HepG2 (cell line): ENCODE measurements around the gene REPIN1. TPM values are rescaled to one million over a fixed set of nuclear protein-coding genes. Genes with fewer than 3 reads are reported as not detected.
A peak's percentile ranks its signal among the peaks of the same experiment; 100 is the strongest.

Experiments used
- ATF3 ChIP-seq: sonication (generic); formaldehyde crosslinking; IDR thresholded peaks from 2 replicates; pipeline ENCODE4 v1.4.0; 2020; ENCODE audit warnings: missing genetic modification reagents
- ATF7-NPFF ChIP-seq: sonication (generic); formaldehyde crosslinking; IDR thresholded peaks from 2 replicates; pipeline ENCODE4 v1.8.1; 2023; ENCODE audit warnings: mild to moderate bottlenecking, low read depth, missing genetic modification reagents, moderate library complexity
- CHD4 ChIP-seq: fragments of 200-600 bp; sonication (generic); IDR thresholded peaks from 2 replicates; pipeline ENCODE4 v1.7.0; 2017; ENCODE audit warnings: mild to moderate bottlenecking, low read length, borderline replicate concordance
- CREB1 ChIP-seq, 2 experiments: fragments of 450-650 bp in 1 of 2; IDR thresholded peaks; 2 replicates each; pipeline ENCODE4 v1.6.1; 2016 to 2017; ENCODE audit warnings: control low read depth in 1 of 2, mild to moderate bottlenecking in 1 of 2, missing compliant biosample characterization in 1 of 2, missing genetic modification characterization in 1 of 2
- FLYWCH1 ChIP-seq: sonication (generic); formaldehyde crosslinking; IDR thresholded peaks from 2 replicates; pipeline ENCODE4 v1.8.1; 2023; ENCODE audit warnings: mild to moderate bottlenecking, missing genetic modification reagents
- HDAC6 ChIP-seq: fragments of 200-600 bp; sonication (generic); IDR thresholded peaks from 2 replicates; pipeline ENCODE4 v1.7.0; 2017; ENCODE audit warnings: mild to moderate bottlenecking, antibody characterized with exemption, low read length, low read depth
- KDM4B ChIP-seq: sonication (generic); formaldehyde crosslinking; IDR thresholded peaks from 2 replicates; pipeline ENCODE4 v1.4.0; 2020; ENCODE audit warnings: missing genetic modification reagents
- KLF16 ChIP-seq, 2 experiments: sonication (generic) in 1 of 2; formaldehyde crosslinking in 1 of 2; IDR thresholded peaks; 2 replicates each; pipeline versions ENCODE4 v1.6.1 to v1.8.0; 2016 to 2023; ENCODE audit warnings: missing genetic modification reagents in 2 of 2, missing compliant biosample characterization in 1 of 2
- KMT2B ChIP-seq: IDR thresholded peaks from 2 replicates; pipeline ENCODE4 v1.6.1; 2016; ENCODE audit warnings: missing genetic modification reagents, missing compliant biosample characterization
- MYC ChIP-seq: sonication (generic); formaldehyde crosslinking; IDR thresholded peaks from 2 replicates; pipeline ENCODE4 v1.9.0; 2021; ENCODE audit warnings: missing genetic modification reagents, borderline replicate concordance
- NFAT5 ChIP-seq: sonication (generic); formaldehyde crosslinking; IDR thresholded peaks from 2 replicates; pipeline ENCODE4 v1.4.0; 2020; ENCODE audit warnings: missing genetic modification reagents
- NKX3-1 ChIP-seq: sonication (generic); formaldehyde crosslinking; IDR thresholded peaks from 2 replicates; pipeline ENCODE4 v1.5.0; 2020; ENCODE audit warnings: missing genetic modification reagents
- NONO ChIP-seq, 2 experiments: fragments of 450-650 bp in 1 of 2; sonication (generic) in 1 of 2; formaldehyde crosslinking in 1 of 2; IDR thresholded peaks in 1 of 2; conservative IDR thresholded peaks in 1 of 2; 2 replicates each; pipeline versions ENCODE4 v1.6.1 to v1.8.0; 2017 to 2022; ENCODE audit warnings: mild to moderate bottlenecking in 1 of 2, missing genetic modification reagents in 1 of 2, moderate library complexity in 1 of 2
- TOPORS ChIP-seq: sonication (generic); formaldehyde crosslinking; IDR thresholded peaks from 2 replicates; pipeline ENCODE4 v1.8.0; 2023; ENCODE audit warnings: mild to moderate bottlenecking, missing genetic modification reagents
- ZBTB26 ChIP-seq: IDR thresholded peaks from 2 replicates; pipeline ENCODE4 v1.6.1; 2016; ENCODE audit warnings: missing compliant biosample characterization, missing genetic modification reagents, borderline replicate concordance
- ZNF225 ChIP-seq: sonication (generic); formaldehyde crosslinking; IDR thresholded peaks from 2 replicates; pipeline ENCODE4 v1.4.0; 2020; ENCODE audit warnings: mild to moderate bottlenecking, missing genetic modification reagents
- ZNF501 ChIP-seq: sonication (generic); formaldehyde crosslinking; IDR thresholded peaks from 2 replicates; pipeline ENCODE4 v1.5.1; 2020; ENCODE audit warnings: mild to moderate bottlenecking, moderate library complexity, missing genetic modification reagents
- ZNF558 ChIP-seq: sonication (generic); formaldehyde crosslinking; IDR thresholded peaks from 2 replicates; pipeline ENCODE4 v1.9.0; 2022; ENCODE audit warnings: mild to moderate bottlenecking, missing genetic modification reagents, borderline replicate concordance
- ZNF598 ChIP-seq: sonication (generic); formaldehyde crosslinking; IDR thresholded peaks from 2 replicates; pipeline ENCODE4 v1.5.1; 2020; ENCODE audit warnings: mild to moderate bottlenecking, missing genetic modification reagents, borderline replicate concordance
- polyA plus RNA-seq, 8 experiments: library from polyadenylated mRNA; depleted of rRNA in 3 of 8; stranded (reverse) in 7 of 8; unstranded in 1 of 8; fragments of >200 nt; fragmentation: Illumina TruSeq in 4 of 8; extraction: Trizol in 4 of 8; gene quantifications; 2 replicates each; pipeline versions ENCODE4 v1.2.1 to v1.2.3, GENCODE V29; 2011 to 2016; ENCODE audit warnings: low read depth in 4 of 8, missing spikeins in 1 of 8, mixed read lengths in 1 of 8; ENCODE audit not compliant: insufficient read depth in 1 of 8
- total RNA-seq, 5 experiments: library from RNA; depleted of rRNA; stranded (reverse); fragments of >200 nt; fragmentation: Illumina TruSeq; extraction: Trizol; gene quantifications; 2 replicates each; pipeline ENCODE4 v1.2.3, GENCODE V29; 2016; ENCODE audit warnings: low read depth in 1 of 5
- TF ChIP-seq, protein P1 (sequence below): sonication (generic); formaldehyde crosslinking; IDR thresholded peaks from 2 replicates; pipeline ENCODE4 v1.4.0; 2020; ENCODE audit warnings: missing genetic modification reagents

Gene REPIN1
- total and polyA plus RNA-seq, 2 of the 13 experiments (the other 11 are each of a cell fraction or from before 2014, with no cell fraction given): 69.9 to 108 TPM

DNA sequence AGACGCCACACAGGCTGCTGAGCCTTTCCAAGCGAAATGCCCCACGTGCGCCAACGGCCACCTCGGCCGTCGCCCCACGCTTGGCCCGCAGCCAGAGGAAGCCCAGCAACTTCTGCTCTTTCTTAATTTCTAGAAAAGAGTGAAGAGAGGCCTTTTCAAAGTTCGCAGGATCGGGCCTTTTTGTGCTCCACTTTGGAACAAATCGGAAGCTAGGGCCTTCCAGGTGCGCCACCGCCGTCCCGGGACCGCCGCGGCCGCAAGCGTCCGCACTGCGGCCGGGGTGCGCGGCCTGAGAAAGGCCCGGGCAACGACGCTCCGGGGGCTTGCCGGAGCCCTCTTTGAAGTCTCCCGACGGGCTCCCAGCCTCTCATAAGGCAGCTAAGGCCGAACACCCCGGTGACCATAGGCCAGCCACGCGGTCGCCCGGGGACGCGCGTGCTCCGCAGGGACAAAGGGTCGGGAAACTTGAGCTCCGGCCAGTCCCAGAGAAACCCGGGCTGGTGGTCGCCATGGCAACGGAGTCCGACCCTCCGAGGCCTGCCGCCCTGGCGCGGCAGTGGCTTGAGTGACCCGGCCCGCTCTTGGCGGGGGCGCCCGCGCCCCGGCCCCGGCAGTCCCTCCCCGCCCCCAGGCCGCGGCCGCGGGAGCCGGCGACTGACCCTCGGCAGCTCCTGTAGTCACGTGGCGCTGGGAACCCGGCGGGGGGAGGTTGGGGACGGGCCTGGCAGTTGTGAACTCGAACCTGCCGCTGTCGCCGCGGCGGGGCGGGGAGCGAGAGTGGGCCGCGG is at the start of gene REPIN1 (continued):
- peak; percentile 70; the same call in 1 of the 2 replicates for TF ChIP-seq ZNF598 (CRISPR knock-in tag)
- peak in 1 of 2 experiments; percentile 78; a peak in 2 of 4 replicates for TF ChIP-seq KLF16 (CRISPR knock-in tag; IDR thresholded peaks at IDR 0.05)
- peak; percentile 87 for TF ChIP-seq ATF7-NPFF (CRISPR knock-in tag)
- TF ChIP-seq KMT2B (CRISPR knock-in tag): peak; percentile 24
- peak; percentile 98 for TF ChIP-seq MYC (CRISPR knock-in tag)
- TF ChIP-seq TOPORS (CRISPR knock-in tag): peak; percentile 32; the same call in 1 of the 2 replicates
- peak; percentile 13; the same call in 1 of the 2 replicates for TF ChIP-seq ZBTB26 (CRISPR knock-in tag)
- TF ChIP-seq, protein P1, sequence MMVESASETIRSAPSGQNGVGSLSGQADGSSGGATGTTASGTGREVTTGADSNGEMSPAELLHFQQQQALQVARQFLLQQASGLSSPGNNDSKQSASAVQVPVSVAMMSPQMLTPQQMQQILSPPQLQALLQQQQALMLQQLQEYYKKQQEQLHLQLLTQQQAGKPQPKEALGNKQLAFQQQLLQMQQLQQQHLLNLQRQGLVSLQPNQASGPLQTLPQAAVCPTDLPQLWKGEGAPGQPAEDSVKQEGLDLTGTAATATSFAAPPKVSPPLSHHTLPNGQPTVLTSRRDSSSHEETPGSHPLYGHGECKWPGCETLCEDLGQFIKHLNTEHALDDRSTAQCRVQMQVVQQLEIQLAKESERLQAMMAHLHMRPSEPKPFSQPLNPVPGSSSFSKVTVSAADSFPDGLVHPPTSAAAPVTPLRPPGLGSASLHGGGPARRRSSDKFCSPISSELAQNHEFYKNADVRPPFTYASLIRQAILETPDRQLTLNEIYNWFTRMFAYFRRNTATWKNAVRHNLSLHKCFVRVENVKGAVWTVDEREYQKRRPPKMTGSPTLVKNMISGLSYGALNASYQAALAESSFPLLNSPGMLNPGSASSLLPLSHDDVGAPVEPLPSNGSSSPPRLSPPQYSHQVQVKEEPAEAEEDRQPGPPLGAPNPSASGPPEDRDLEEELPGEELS (CRISPR knock-in tag): no peak
- TF ChIP-seq NKX3-1 (CRISPR knock-in tag): no peak; the same call in 1 of the 2 replicates
- TF ChIP-seq FLYWCH1: no peak
- TF ChIP-seq ZNF225 (CRISPR knock-in tag): peak; percentile 76; the same call in 1 of the 2 replicates
- TF ChIP-seq HDAC6: no peak
- TF ChIP-seq ZNF558 (CRISPR knock-in tag): peak; percentile 53
- TF ChIP-seq CREB1 (IDR thresholded peaks at IDR 0.05): no peak
- TF ChIP-seq CREB1 (CRISPR knock-in tag; IDR thresholded peaks at IDR 0.05): no peak
- TF ChIP-seq CHD4: no peak
- TF ChIP-seq NFAT5 (CRISPR knock-in tag): peak; percentile 73; the same call in 1 of the 2 replicates
- TF ChIP-seq ATF3 (CRISPR knock-in tag): peak; percentile 38; the same call in 1 of the 2 replicates
- TF ChIP-seq NONO (IDR thresholded peaks at IDR 0.05): no peak
- TF ChIP-seq NONO (CRISPR knock-in tag; conservative IDR thresholded peaks at IDR 0.05): peak; percentile 80
- TF ChIP-seq KDM4B (CRISPR knock-in tag): no peak
- peak; percentile 74 for TF ChIP-seq ZNF501 (CRISPR knock-in tag)
